PC-9 (cell line): ENCODE data around the gene KCNK15. TPM values are rescaled to one million over a fixed set of nuclear protein-coding genes. Genes with fewer than 3 reads are reported as not detected.

Source experiments
- BruUV-seq: library from RNA; stranded (reverse); fragments of 400-500 nt; replicated peaks from 2 replicates; lab custom pipeline; 2021; lab: Mats Ljungman, UMichigan
- CTCF ChIA-PET: fragments of 300-600 bp; sonication (Branson Sonifier 250); formaldehyde crosslinking; loops from one replicate; lab custom pipeline; 2022; ENCODE audit warnings: antibody characterized with exemption; lab: Charles Lee
- POLR2A ChIA-PET: fragments of 300-600 bp; sonication (Branson Sonifier 250); formaldehyde crosslinking; loops from one replicate; lab custom pipeline; 2022; ENCODE audit warnings: antibody characterized with exemption; ENCODE audit not compliant: unreplicated experiment; lab: Charles Lee
- DNase-seq, 2 experiments: peaks; one replicate each; pipeline versions ENCODE4 v3.0.0 to v3.0.0-alpha.2; 2015 to 2022; ENCODE audit warnings: mixed read lengths in 1 of 2
- H2AFZ ChIP-seq: fragments of 200-600 bp; sonication (generic); 2 replicates; pipeline ENCODE4 v1.8.1; 2017; ENCODE audit warnings: antibody characterized with exemption
- H3F3A ChIP-seq: fragments of 200-600 bp; sonication (generic); 2 replicates; pipeline ENCODE4 v1.8.1; 2017; ENCODE audit warnings: antibody characterized with exemption, mild to moderate bottlenecking, low read depth; ENCODE audit not compliant: insufficient read depth
- H3K27ac ChIP-seq: fragments of 200-600 bp; sonication (generic); 2 replicates; pipeline ENCODE4 v1.6.1; 2016; ENCODE audit warnings: mixed run types
- H3K27me3 ChIP-seq: fragments of 200-600 bp; sonication (generic); 2 replicates; pipeline ENCODE4 v1.6.1; 2016; ENCODE audit warnings: low read depth, mixed run types; ENCODE audit not compliant: insufficient read depth
- H3K36me3 ChIP-seq: fragments of 200-600 bp; sonication (generic); 2 replicates; pipeline ENCODE4 v1.6.1; 2016; ENCODE audit warnings: low read depth, mixed run types
- H3K4me1 ChIP-seq: fragments of 200-600 bp; sonication (generic); replicated peaks from 2 replicates; pipeline ENCODE4 v1.6.1; 2016; ENCODE audit warnings: mixed run types; ENCODE audit not compliant: insufficient read depth
- H3K4me2 ChIP-seq: fragments of 200-600 bp; sonication (generic); 2 replicates; pipeline ENCODE4 v1.6.1; 2017; ENCODE audit warnings: mixed run types
- H3K4me3 ChIP-seq: fragments of 200-600 bp; sonication (generic); 2 replicates; pipeline ENCODE4 v1.6.1; 2016; ENCODE audit warnings: mixed run types
- H3K79me2 ChIP-seq: fragments of 200-600 bp; sonication (generic); 2 replicates; pipeline ENCODE4 v1.6.1; 2017; ENCODE audit warnings: low read depth, mixed run types
- H3K9me2 ChIP-seq: fragments of 200-600 bp; sonication (generic); 2 replicates; pipeline ENCODE4 v1.8.1; 2017; ENCODE audit warnings: mild to moderate bottlenecking; ENCODE audit not compliant: insufficient read depth
- H3K9me3 ChIP-seq: fragments of 200-600 bp; sonication (generic); 2 replicates; pipeline ENCODE4 v1.8.1; 2016; ENCODE audit warnings: low read depth; ENCODE audit not compliant: insufficient read depth
- H4K20me1 ChIP-seq: fragments of 200-600 bp; sonication (generic); 2 replicates; pipeline ENCODE4 v1.8.1; 2017; ENCODE audit not compliant: insufficient read depth
- CTCF ChIP-seq: fragments of 200-600 bp; sonication (generic); conservative IDR thresholded peaks from 2 replicates; pipeline ENCODE4 v1.6.1; 2017; ENCODE audit warnings: mixed run types, antibody characterized with exemption, mild to moderate bottlenecking, moderate library complexity
- EZH2 ChIP-seq: fragments of 200-600 bp; sonication (generic); IDR thresholded peaks from 2 replicates; pipeline ENCODE4 v1.8.0; 2017; ENCODE audit warnings: antibody characterized with exemption, low read depth
- intact Hi-C: fragments of 100-400 bp; cut with micrococcal nuclease; formaldehyde crosslinking; loops from one replicate; pipeline ENCODE4 v1.10.0; 2022; ENCODE audit not compliant: unreplicated experiment
- total RNA-seq: library from RNA; stranded (reverse); gene quantifications from 2 replicates; pipeline ENCODE4 v1.2.3, GENCODE V29; 2021

Gene KCNK15
- total RNA-seq, 1 experiment from 2014 or later: 0.26 TPM

- H3K9me2 ChIP-seq: no peaks in the 10 kb centered on the region
- TF ChIP-seq CTCF (no peak), EZH2 (no peak)
- no peak overlapping the region for H2AFZ ChIP-seq
- H3K36me3 ChIP-seq: no peaks in the 10 kb centered on the region
- DNase-seq: no peak
- intact Hi-C loops: no loop called here
- H3K27ac ChIP-seq: no peak overlapping the region
- no peaks in the 10 kb centered on the region for H3K79me2 ChIP-seq
- ChIA-PET POLR2A (no interaction called here), CTCF (interaction anchor here (0.6 kb wide), 1 partner anchor 613 kb away, joined by 5 read pairs; no protein-coding TSS in a partner anchor)
- no peaks in the 10 kb centered on the region for H3F3A ChIP-seq
- H3K4me3 ChIP-seq: no peak overlapping the region
- H3K9me3 ChIP-seq: no peaks in the 10 kb centered on the region
- no peaks in the 10 kb centered on the region for H3K27me3 ChIP-seq
- peaks cover 4% of the 10 kb centered on the region for H3K4me1 ChIP-seq
- H3K4me2 ChIP-seq: no peak overlapping the region
- no peaks in the 10 kb centered on the region for H4K20me1 ChIP-seq
- no TSS peak for BruUV-seq
Observed at GRCh38 chr20:44706301-44707017, 39.2 kb upstream of the KCNK15 start.

DNA sequence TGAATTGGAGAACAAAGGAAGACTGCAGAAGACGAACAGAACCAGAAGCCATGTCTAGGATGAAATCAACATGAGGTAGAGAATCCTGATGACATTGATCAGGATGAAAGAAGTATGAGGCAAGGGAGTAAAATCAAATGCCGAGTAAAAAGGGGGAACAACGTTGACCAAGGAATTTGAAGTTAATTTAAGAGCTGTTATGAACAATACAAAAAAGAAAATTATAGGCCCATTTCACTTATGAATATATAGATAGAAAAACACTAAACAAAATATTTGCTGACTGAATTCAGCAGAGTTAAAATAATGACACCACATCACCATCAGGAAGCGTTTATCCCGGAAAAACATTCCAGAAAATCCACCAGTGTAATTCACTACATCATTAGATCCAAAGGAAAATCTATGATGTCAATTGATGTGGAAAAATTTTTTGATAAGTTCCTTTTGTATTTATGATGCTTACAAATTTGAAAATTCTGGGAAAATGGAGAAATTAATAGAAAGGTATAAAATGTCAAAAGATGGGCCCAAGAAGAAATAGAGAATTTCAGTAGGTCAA lies 38.6 kb upstream of the KCNK15 start:
- ChIA-PET POLR2A (no interaction called here), CTCF (no interaction called here)
- H3K4me3 ChIP-seq: no peak overlapping the region
- no TSS peak for BruUV-seq
- H4K20me1 ChIP-seq: no peaks in the 10 kb centered on the region
- H3K9me2 ChIP-seq: no peaks in the 10 kb centered on the region
- no peaks in the 10 kb centered on the region for H3K27me3 ChIP-seq
- no peak for TF ChIP-seq CTCF
- TF ChIP-seq EZH2: no peak
- H3K9me3 ChIP-seq: no peaks in the 10 kb centered on the region
- no peaks in the 10 kb centered on the region for H3K4me1 ChIP-seq
- H3K79me2 ChIP-seq: no peaks in the 10 kb centered on the region
- H3K36me3 ChIP-seq: no peaks in the 10 kb centered on the region
- H2AFZ ChIP-seq: no peak overlapping the region
- H3K27ac ChIP-seq: no peak overlapping the region
- no peak for DNase-seq
- intact Hi-C loops: no loop called here
- H3F3A ChIP-seq: no peaks in the 10 kb centered on the region
- H3K4me2 ChIP-seq: no peak overlapping the region

DNA sequence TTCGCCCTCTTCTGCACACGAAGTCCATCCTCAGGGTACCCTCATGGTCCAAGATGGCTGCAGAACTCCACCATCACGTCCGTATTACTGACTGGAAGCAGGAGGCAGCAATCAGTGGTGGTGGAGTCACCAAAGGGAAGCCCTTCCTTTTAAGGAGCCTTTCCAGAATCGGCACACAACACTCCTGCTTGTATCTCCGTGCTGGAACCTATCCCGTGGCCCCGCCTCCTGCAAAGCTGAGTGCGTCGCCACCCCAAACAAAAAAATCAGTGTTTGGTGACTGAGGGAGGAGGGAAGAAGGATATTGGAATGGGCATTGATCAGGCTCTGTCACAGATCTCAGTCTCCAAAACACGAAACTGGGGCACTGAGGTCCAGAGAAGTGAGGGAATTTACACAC lies 36.3 kb upstream of the KCNK15 start:
- no peaks in the 10 kb centered on the region for H3K27me3 ChIP-seq
- ChIA-PET CTCF (interaction anchor here (0.8 kb wide), 1 partner anchor 38 kb away, joined by 11 read pairs; no protein-coding TSS in a partner anchor), POLR2A (no interaction called here)
- no peaks in the 10 kb centered on the region for H3K9me3 ChIP-seq
- TF ChIP-seq EZH2 (no peak), CTCF (no peak)
- no peaks in the 10 kb centered on the region for H4K20me1 ChIP-seq
- H3K4me1 ChIP-seq: peaks cover 6% of the 10 kb centered on the region
- intact Hi-C loops: no loop called here
- H2AFZ ChIP-seq: no peak overlapping the region
- no peak for DNase-seq
- H3K36me3 ChIP-seq: no peaks in the 10 kb centered on the region
- H3K27ac ChIP-seq: no peak overlapping the region
- BruUV-seq: no TSS peak
- H3F3A ChIP-seq: peaks cover 3% of the 10 kb centered on the region
- H3K79me2 ChIP-seq: no peaks in the 10 kb centered on the region
- H3K4me2 ChIP-seq: no peak overlapping the region
- H3K4me3 ChIP-seq: no peak overlapping the region
- H3K9me2 ChIP-seq: no peaks in the 10 kb centered on the region
